Measurements from ENCODE around the gene POLG. TPM values are rescaled to one million over a fixed set of nuclear protein-coding genes. Genes with fewer than 3 reads are reported as not detected.

The POLG gene
- total RNA-seq, 2 experiments from 2014 or later, result 139 to 140 TPM

DNA sequence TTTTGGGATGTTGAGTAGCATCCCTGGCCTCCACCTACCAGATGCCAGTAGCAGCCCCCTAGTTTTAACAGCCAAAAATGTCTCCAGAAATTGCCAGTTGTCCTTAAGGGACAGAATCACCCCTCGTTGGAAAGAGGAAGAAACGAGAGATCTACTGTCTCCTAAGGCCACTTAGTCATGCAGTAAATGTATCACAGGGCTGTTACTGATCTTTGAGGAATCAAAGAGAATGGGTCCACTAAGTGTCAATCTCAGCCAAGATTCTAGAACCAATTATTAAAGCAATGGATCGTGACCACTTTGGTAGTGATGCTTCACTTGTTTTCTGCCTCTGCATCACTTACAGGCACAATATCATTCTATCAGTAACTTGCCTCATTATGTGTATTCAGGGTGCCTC lies 26.4 kb downstream of the POLG start:
- Histone ChIP-seq H3K4me1 (ENCODE audit: insufficient read depth, low read length) (no peaks in the 10 kb centered on the region), H3K27ac (ENCODE audit: low read depth in 1 of 2, low read length in 2 of 2) (no peak overlapping the region), H3K4me3 (ENCODE audit: low read length) (no peak overlapping the region), H3K9me3 (ENCODE audit: control insufficient read depth in 1 of 2, insufficient read depth in 1 of 2, low read length in 2 of 2) (no peaks in the 10 kb centered on the region), H3K36me3 (ENCODE audit: insufficient read depth, low read length) (peaks cover 17% of the 10 kb centered on the region), H3K27me3 (ENCODE audit: control insufficient read depth in 1 of 2, insufficient read depth in 2 of 2, low read length in 2 of 2) (no peaks in the 10 kb centered on the region)
- ChIA-PET CTCF (no interaction called here), POLR2A (no interaction called here)
- H3K27me3 Mint-ChIP-seq, result no peaks in the 10 kb centered on the region
- intact Hi-C loops (cut with DNase I, micrococcal nuclease), result no loop called here
- DNase-seq (no peak), ATAC-seq (ENCODE audit: poor library complexity) (no peak)
- TF ChIP-seq, protein P1, sequence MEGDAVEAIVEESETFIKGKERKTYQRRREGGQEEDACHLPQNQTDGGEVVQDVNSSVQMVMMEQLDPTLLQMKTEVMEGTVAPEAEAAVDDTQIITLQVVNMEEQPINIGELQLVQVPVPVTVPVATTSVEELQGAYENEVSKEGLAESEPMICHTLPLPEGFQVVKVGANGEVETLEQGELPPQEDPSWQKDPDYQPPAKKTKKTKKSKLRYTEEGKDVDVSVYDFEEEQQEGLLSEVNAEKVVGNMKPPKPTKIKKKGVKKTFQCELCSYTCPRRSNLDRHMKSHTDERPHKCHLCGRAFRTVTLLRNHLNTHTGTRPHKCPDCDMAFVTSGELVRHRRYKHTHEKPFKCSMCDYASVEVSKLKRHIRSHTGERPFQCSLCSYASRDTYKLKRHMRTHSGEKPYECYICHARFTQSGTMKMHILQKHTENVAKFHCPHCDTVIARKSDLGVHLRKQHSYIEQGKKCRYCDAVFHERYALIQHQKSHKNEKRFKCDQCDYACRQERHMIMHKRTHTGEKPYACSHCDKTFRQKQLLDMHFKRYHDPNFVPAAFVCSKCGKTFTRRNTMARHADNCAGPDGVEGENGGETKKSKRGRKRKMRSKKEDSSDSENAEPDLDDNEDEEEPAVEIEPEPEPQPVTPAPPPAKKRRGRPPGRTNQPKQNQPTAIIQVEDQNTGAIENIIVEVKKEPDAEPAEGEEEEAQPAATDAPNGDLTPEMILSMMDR (IDR thresholded peaks at IDR 0.05), result no peak
- peaks cover 5% of the 10 kb centered on the region for H3K36me3 Mint-ChIP-seq (ENCODE audit: low read depth)
- no peaks in the 10 kb centered on the region for H3K9me3 Mint-ChIP-seq
- H3K4me1 Mint-ChIP-seq (ENCODE audit: low read depth), result peaks cover 7% of the 10 kb centered on the region
- H3K4me3 Mint-ChIP-seq, result no peak overlapping the region
- H3K27ac Mint-ChIP-seq, result no peak overlapping the region

GRCh38 chr15:89307791-89308190 lies 26.8 kb downstream of the POLG start:
- POLR2A ChIA-PET, result no interaction called here
- intact Hi-C loops (cut with DNase I, micrococcal nuclease), result no loop called here
- DNase-seq (no peak), ATAC-seq (ENCODE audit: poor library complexity) (no peak)
- peaks cover 14% of the 10 kb centered on the region for H3K36me3 ChIP-seq (ENCODE audit: insufficient read depth, low read length)
- TF ChIP-seq, protein P1 (IDR thresholded peaks at IDR 0.05), result no peak
- H3K27ac ChIP-seq (ENCODE audit: low read depth in 1 of 2, low read length in 2 of 2), result no peak overlapping the region
- CTCF ChIA-PET, result no interaction called here
- H3K4me3 ChIP-seq (ENCODE audit: low read length), result no peak overlapping the region
- Mint-ChIP-seq H3K27me3 (no peaks in the 10 kb centered on the region), H3K27ac (no peak overlapping the region), H3K4me1 (ENCODE audit: low read depth) (peaks cover 7% of the 10 kb centered on the region), H3K4me3 (no peak overlapping the region), H3K9me3 (no peaks in the 10 kb centered on the region), H3K36me3 (ENCODE audit: low read depth) (peaks cover 9% of the 10 kb centered on the region)
- no peaks in the 10 kb centered on the region for H3K9me3 ChIP-seq (ENCODE audit: control insufficient read depth in 1 of 2, insufficient read depth in 1 of 2, low read length in 2 of 2)
- H3K27me3 ChIP-seq (ENCODE audit: control insufficient read depth in 1 of 2, insufficient read depth in 2 of 2, low read length in 2 of 2), result no peaks in the 10 kb centered on the region
- H3K4me1 ChIP-seq (ENCODE audit: insufficient read depth, low read length), result no peaks in the 10 kb centered on the region

GRCh38 chr15:89307046-89307587 lies 27.5 kb downstream of the POLG start:
- Histone ChIP-seq H3K4me3 (ENCODE audit: low read length) (no peak overlapping the region), H3K27me3 (ENCODE audit: control insufficient read depth in 1 of 2, insufficient read depth in 2 of 2, low read length in 2 of 2) (no peaks in the 10 kb centered on the region), H3K9me3 (ENCODE audit: control insufficient read depth in 1 of 2, insufficient read depth in 1 of 2, low read length in 2 of 2) (no peaks in the 10 kb centered on the region), H3K36me3 (ENCODE audit: insufficient read depth, low read length) (peaks cover 14% of the 10 kb centered on the region), H3K4me1 (ENCODE audit: insufficient read depth, low read length) (no peaks in the 10 kb centered on the region), H3K27ac (ENCODE audit: low read depth in 1 of 2, low read length in 2 of 2) (no peak overlapping the region)
- H3K4me1 Mint-ChIP-seq (ENCODE audit: low read depth), result peaks cover 7% of the 10 kb centered on the region
- H3K4me3 Mint-ChIP-seq, result no peak overlapping the region
- peaks cover 9% of the 10 kb centered on the region for H3K36me3 Mint-ChIP-seq (ENCODE audit: low read depth)
- DNase-seq (no peak), ATAC-seq (ENCODE audit: poor library complexity) (no peak)
- intact Hi-C loops (cut with DNase I, micrococcal nuclease), result no loop called here
- H3K27ac Mint-ChIP-seq, result no peak overlapping the region
- ChIA-PET POLR2A (no interaction called here), CTCF (no interaction called here)
- no peaks in the 10 kb centered on the region for H3K9me3 Mint-ChIP-seq
- TF ChIP-seq, protein P1 (IDR thresholded peaks at IDR 0.05), result no peak
- H3K27me3 Mint-ChIP-seq, result no peaks in the 10 kb centered on the region

Data from CD4-positive, alpha-beta T cell (primary cell).